Memory B cell (primary cell): ENCODE data around the gene UQCC5.

Experiments used
- ATAC-seq: fragments of 150-1000 bp; cut with Tn5 transposase; 2 replicates; pipeline ENCODE4 v1.10.0; 2021; ENCODE audit warnings: low read depth, mild to moderate bottlenecking, moderate library complexity
- DNase-seq, 2 donors: peaks; one replicate each; pipeline ENCODE4 v3.0.0; 2022; ENCODE audit warnings: low spot score in 2 of 2
- H3K27ac Mint-ChIP-seq: one replicate; pipeline ENCODE4 v1.8.0; 2022; ENCODE audit warnings: mild to moderate bottlenecking, moderate library complexity, mixed read lengths
- H3K27me3 Mint-ChIP-seq: one replicate; pipeline ENCODE4 v1.8.0; 2022; ENCODE audit warnings: mixed read lengths
- H3K36me3 Mint-ChIP-seq: one replicate; pipeline ENCODE4 v1.8.0; 2022; ENCODE audit warnings: mild to moderate bottlenecking, mixed read lengths
- H3K4me1 Mint-ChIP-seq: one replicate; pipeline ENCODE4 v1.8.0; 2022; ENCODE audit warnings: mixed read lengths
- H3K4me3 Mint-ChIP-seq: one replicate; pipeline ENCODE4 v1.8.0; 2022; ENCODE audit warnings: mild to moderate bottlenecking, moderate library complexity, mixed read lengths
- H3K9me3 Mint-ChIP-seq: one replicate; pipeline ENCODE4 v1.8.0; 2022; ENCODE audit warnings: mixed read lengths

Gene UQCC5

DNA sequence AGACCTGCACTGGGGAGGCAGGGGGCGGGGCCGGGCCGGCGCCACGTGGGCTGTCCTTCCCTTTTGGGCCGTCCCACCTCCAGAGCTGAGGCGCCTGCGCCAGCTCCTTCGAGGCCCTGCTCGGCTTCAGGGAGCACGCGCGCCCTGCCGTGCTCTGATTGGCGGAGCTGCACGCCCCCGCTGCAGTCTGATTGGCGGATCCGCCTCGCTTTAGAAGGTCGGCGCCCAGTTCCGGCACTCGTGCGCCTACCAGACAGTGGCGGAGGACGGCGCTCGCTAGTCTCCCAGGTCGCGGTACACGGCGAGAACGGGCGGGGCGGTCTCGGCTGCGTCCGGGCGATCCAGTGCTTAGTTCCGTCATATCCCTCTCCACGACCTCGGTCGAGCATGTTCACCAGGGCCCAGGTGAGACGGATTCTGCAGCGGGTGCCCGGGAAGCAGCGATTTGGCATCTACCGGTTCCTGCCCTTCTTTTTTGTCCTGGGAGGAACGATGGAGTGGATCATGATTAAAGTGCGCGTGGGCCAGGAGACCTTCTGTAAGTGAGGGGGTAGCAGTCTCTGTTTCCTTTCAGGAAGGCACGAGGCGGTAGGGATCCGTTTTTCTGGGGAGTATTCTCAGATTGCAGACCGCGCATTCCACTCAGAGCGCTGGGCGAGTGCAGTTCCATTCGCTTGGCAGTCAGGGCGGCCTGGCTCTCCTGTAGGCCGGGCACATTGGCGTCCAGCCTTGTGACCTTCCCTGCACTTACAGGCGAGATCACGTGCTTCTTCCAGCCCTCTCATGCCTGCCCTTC lies at the start of gene UQCC5:
TSS of gene UQCC5 (plus strand) at position 237 of the 796 bp plus-strand sequence. CDS start at position 388, 151 bp downstream.
- Mint-ChIP-seq H3K9me3 (no peaks in the 10 kb centered on the region), H3K4me3 (peak within 1 kb of the TSS; percentile 96), H3K27ac (peak within 1 kb of the TSS; percentile 97), H3K4me1 (peaks cover 28% of the 10 kb centered on the region), H3K36me3 (peaks cover 7% of the 10 kb centered on the region), H3K27me3 (no peaks in the 10 kb centered on the region)
- peak; percentile 86 to 96 for DNase-seq
- ATAC-seq = peak; percentile 89

GRCh38 chr3:52487050-52487787 lies 49.2 kb upstream of the UQCC5 start:
- Mint-ChIP-seq H3K9me3 (no peaks in the 10 kb centered on the region), H3K27me3 (no peaks in the 10 kb centered on the region), H3K4me1 (no peaks in the 10 kb centered on the region), H3K36me3 (peaks cover 17% of the 10 kb centered on the region), H3K4me3 (no peak overlapping the region), H3K27ac (no peak overlapping the region)
- ATAC-seq = no peak
- DNase-seq = no peak

DNA sequence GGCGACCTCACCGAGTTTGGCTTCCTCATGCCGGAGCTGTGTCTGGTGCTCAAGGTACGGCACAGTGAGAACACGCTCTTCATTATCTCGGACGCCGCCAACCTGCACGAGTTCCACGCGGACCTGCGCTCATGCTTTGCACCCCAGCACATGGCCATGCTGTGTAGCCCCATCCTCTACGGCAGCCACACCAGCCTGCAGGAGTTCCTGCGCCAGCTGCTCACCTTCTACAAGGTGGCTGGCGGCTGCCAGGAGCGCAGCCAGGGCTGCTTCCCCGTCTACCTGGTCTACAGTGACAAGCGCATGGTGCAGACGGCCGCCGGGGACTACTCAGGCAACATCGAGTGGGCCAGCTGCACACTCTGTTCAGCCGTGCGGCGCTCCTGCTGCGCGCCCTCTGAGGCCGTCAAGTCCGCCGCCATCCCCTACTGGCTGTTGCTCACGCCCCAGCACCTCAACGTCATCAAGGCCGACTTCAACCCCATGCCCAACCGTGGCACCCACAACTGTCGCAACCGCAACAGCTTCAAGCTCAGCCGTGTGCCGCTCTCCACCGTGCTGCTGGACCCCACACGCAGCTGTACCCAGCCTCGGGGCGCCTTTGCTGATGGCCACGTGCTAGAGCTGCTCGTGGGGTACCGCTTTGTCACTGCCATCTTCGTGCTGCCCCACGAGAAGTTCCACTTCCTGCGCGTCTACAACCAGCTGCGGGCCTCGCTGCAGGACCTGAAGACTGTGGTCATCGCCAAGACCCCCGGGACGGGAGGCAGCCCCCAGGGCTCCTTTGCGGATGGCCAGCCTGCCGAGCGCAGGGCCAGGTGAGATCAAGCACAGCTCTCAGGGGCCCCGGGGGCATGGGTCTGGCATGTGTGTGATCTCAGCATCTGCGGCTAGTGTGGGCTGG lies 48.4 kb upstream of the UQCC5 start:
- H3K4me3 Mint-ChIP-seq = no peak overlapping the region
- ATAC-seq (no peak), DNase-seq (no peak)
- no peaks in the 10 kb centered on the region for H3K4me1 Mint-ChIP-seq
- no peaks in the 10 kb centered on the region for H3K9me3 Mint-ChIP-seq
- peaks cover 18% of the 10 kb centered on the region for H3K36me3 Mint-ChIP-seq
- no peak overlapping the region for H3K27ac Mint-ChIP-seq
- no peaks in the 10 kb centered on the region for H3K27me3 Mint-ChIP-seq

DNA sequence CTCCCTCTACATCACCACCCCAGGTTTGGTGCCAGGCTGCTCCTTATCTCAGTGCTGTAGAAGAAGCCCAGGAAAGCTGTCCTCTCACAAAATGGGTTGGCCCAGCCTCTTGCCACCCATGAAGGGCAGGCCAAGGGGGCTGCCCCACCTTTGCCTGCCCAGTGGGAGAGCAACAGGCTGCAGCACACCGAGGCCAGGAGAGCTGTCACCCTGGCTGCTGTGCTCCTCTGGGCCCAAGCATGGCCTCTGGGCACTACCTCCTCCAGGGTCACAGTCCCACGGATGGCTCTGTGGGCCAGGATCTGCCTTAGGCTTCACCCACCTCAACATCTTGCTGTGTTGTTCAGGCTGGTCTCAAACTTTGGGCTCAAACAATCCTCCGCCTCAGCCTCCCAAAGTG lies 47.7 kb upstream of the UQCC5 start:
- peaks cover 18% of the 10 kb centered on the region for H3K36me3 Mint-ChIP-seq
- H3K4me1 Mint-ChIP-seq = no peaks in the 10 kb centered on the region
- no peak overlapping the region for H3K27ac Mint-ChIP-seq
- DNase-seq = no peak
- ATAC-seq = no peak
- no peaks in the 10 kb centered on the region for H3K9me3 Mint-ChIP-seq
- H3K4me3 Mint-ChIP-seq = no peak overlapping the region
- H3K27me3 Mint-ChIP-seq = no peaks in the 10 kb centered on the region

- no peaks in the 10 kb centered on the region for H3K9me3 Mint-ChIP-seq
- no peaks in the 10 kb centered on the region for H3K27me3 Mint-ChIP-seq
- H3K27ac Mint-ChIP-seq = no peak overlapping the region
- H3K4me3 Mint-ChIP-seq = no peak overlapping the region
- H3K36me3 Mint-ChIP-seq = peaks cover 18% of the 10 kb centered on the region
- DNase-seq (no peak), ATAC-seq (no peak)
- H3K4me1 Mint-ChIP-seq = peaks cover 2% of the 10 kb centered on the region
These were observed 47.0 kb upstream of the UQCC5 start for GRCh38 chr3:52489453-52489852.

GRCh38 chr3:52490035-52490938 lies 46.1 kb upstream of the UQCC5 start:
- no peak for ATAC-seq
- no peak overlapping the region for H3K27ac Mint-ChIP-seq
- H3K27me3 Mint-ChIP-seq = no peaks in the 10 kb centered on the region
- peaks cover 4% of the 10 kb centered on the region for H3K4me1 Mint-ChIP-seq
- no peak for DNase-seq
- H3K36me3 Mint-ChIP-seq = peaks cover 18% of the 10 kb centered on the region
- no peaks in the 10 kb centered on the region for H3K9me3 Mint-ChIP-seq
- H3K4me3 Mint-ChIP-seq = no peak overlapping the region

- no peak overlapping the region for H3K4me3 Mint-ChIP-seq
- H3K27me3 Mint-ChIP-seq = no peaks in the 10 kb centered on the region
- H3K9me3 Mint-ChIP-seq = no peaks in the 10 kb centered on the region
- no peak overlapping the region for H3K27ac Mint-ChIP-seq
- peaks cover 4% of the 10 kb centered on the region for H3K4me1 Mint-ChIP-seq
- peaks cover 16% of the 10 kb centered on the region for H3K36me3 Mint-ChIP-seq
- ATAC-seq (no peak), DNase-seq (no peak)
These were observed 45.4 kb upstream of the UQCC5 start for GRCh38 chr3:52490939-52491526.

DNA sequence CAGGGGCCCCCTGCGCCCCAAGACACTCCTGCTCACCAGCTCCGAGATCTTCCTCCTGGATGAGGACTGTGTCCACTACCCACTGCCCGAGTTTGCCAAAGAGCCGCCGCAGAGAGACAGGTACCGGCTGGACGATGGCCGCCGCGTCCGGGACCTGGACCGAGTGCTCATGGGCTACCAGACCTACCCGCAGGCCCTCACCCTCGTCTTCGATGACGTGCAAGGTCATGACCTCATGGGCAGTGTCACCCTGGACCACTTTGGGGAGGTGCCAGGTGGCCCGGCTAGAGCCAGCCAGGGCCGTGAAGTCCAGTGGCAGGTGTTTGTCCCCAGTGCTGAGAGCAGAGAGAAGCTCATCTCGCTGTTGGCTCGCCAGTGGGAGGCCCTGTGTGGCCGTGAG lies 44.3 kb upstream of the UQCC5 start:
- DNase-seq (no peak), ATAC-seq (no peak)
- Mint-ChIP-seq H3K27ac (no peak overlapping the region), H3K36me3 (peaks cover 13% of the 10 kb centered on the region), H3K4me1 (peaks cover 4% of the 10 kb centered on the region), H3K9me3 (no peaks in the 10 kb centered on the region), H3K4me3 (no peak overlapping the region), H3K27me3 (no peaks in the 10 kb centered on the region)

GRCh38 chr3:52493232-52494017 lies 43.0 kb upstream of the UQCC5 start:
- Mint-ChIP-seq H3K4me3 (no peak overlapping the region), H3K9me3 (no peaks in the 10 kb centered on the region), H3K36me3 (peaks cover 7% of the 10 kb centered on the region), H3K27ac (no peak overlapping the region), H3K27me3 (no peaks in the 10 kb centered on the region), H3K4me1 (peaks cover 4% of the 10 kb centered on the region)
- no peak for DNase-seq
- ATAC-seq = no peak

DNA sequence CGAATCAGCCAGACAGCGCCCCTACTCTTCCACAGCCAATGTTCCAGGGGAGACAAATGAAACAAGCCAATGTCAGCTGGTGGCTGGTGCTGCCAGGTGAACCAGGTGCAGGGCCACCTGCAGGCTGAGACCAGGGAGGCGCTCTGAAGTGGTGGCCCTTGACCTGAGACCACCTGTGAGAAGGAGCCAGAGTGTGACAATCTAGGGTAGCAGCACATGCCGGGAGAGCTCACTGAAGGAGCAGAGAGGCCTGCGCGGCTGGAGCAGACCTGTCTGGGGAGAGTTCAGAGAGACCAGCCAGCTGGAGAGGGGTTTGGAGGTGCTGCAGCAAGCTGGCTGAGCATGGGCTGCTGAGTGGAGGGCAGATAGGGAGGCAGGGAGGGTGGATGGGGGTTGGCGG lies 42.0 kb upstream of the UQCC5 start:
- DNase-seq (no peak), ATAC-seq (no peak)
- Mint-ChIP-seq H3K4me1 (peaks cover 14% of the 10 kb centered on the region), H3K36me3 (peaks cover 7% of the 10 kb centered on the region), H3K4me3 (no peak overlapping the region), H3K27ac (no peak overlapping the region), H3K27me3 (no peaks in the 10 kb centered on the region), H3K9me3 (no peaks in the 10 kb centered on the region)

DNA sequence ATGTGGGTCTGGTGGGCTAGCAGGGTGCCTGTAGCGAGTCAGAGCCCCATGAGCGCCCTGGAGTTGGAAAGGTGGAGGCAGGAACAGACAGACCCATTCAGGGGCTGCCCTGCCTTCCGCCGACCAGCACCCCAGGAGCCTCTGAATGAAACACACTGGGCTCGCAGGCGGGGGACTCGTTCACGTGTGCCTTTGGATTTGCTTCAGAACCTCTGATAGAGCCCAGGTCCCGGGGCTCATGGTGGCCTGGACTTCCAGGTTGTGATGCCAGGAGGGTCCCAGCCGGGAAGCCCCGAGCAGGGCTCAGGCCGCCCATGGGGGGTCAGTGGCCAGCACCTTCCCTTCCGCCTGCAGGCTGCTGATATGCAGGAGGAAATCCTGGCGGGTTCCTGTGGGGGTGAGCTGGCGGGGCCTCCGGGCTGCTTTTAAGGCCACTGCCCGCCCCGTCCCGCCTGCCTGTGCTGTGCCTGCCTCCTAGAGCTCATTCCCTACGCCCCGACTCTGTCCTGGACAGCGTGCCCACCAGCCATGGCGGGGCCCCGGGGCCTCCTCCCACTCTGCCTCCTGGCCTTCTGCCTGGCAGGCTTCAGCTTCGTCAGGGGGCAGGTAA lies 41.4 kb upstream of the UQCC5 start, which contains the start of gene STAB1:
TSS of gene STAB1 (plus strand) at position 453 of the 610 bp plus-strand sequence. CDS start at position 529, 76 bp downstream.
- no peak for DNase-seq
- H3K27ac Mint-ChIP-seq = no peak within 1 kb of the TSS

More for the DNA sequence above, 41.4 kb upstream of the UQCC5 start, which contains the start of gene STAB1:
- Mint-ChIP-seq H3K27me3 (no peaks in the 10 kb centered on the region), H3K9me3 (no peaks in the 10 kb centered on the region), H3K4me3 (no peak within 1 kb of the TSS), H3K4me1 (peaks cover 14% of the 10 kb centered on the region), H3K36me3 (peaks cover 7% of the 10 kb centered on the region)
- no peak for ATAC-seq
